DOHH2 (cell line): Measurements from ENCODE around the gene ARL5A.

Experiments used
- H3F3A ChIP-seq: fragments of 200-600 bp; sonication (generic), shearing (Covaris generic); 2 replicates; pipeline ENCODE4 v1.6.0; 2016; ENCODE audit warnings: antibody characterized with exemption, mild to moderate bottlenecking; ENCODE audit not compliant: control insufficient read depth, insufficient read depth
- H3K27ac ChIP-seq: fragments of 200-600 bp; sonication (generic); 2 replicates; pipeline ENCODE4 v1.5.1; 2014; ENCODE audit warnings: low read depth, mild to moderate bottlenecking, low read length, moderate library complexity
- H3K27me3 ChIP-seq: fragments of 200-600 bp; sonication (generic); 2 replicates; pipeline ENCODE4 v1.6.1; 2014; ENCODE audit warnings: mild to moderate bottlenecking, low read length, mixed read lengths; ENCODE audit not compliant: control insufficient read depth
- H3K36me3 ChIP-seq: fragments of 200-600 bp; sonication (generic); 2 replicates; pipeline ENCODE4 v1.6.1; 2014; ENCODE audit warnings: mild to moderate bottlenecking, low read length, moderate library complexity, mixed read lengths; ENCODE audit not compliant: control insufficient read depth
- H3K4me1 ChIP-seq: fragments of 200-600 bp; sonication (generic); 2 replicates; pipeline ENCODE4 v1.6.1; 2014; ENCODE audit warnings: mild to moderate bottlenecking, low read length, mixed read lengths; ENCODE audit not compliant: control insufficient read depth
- H3K4me2 ChIP-seq: fragments of 200-600 bp; sonication (generic); 2 replicates; pipeline ENCODE4 v1.6.0; 2014; ENCODE audit warnings: mild to moderate bottlenecking, low read length, moderate library complexity
- H3K4me3 ChIP-seq: fragments of 200-600 bp; sonication (generic); 2 replicates; pipeline ENCODE4 v1.5.1; 2014; ENCODE audit warnings: mild to moderate bottlenecking, low read length, mixed read lengths
- H3K79me2 ChIP-seq: fragments of 200-600 bp; sonication (generic); 2 replicates; pipeline ENCODE4 v1.6.1; 2014; ENCODE audit warnings: mild to moderate bottlenecking, low read length, mixed read lengths; ENCODE audit not compliant: control insufficient read depth
- H3K9me2 ChIP-seq: fragments of 200-600 bp; sonication (generic); replicated peaks from 2 replicates; pipeline ENCODE4 v1.6.1; 2014; ENCODE audit warnings: mild to moderate bottlenecking, low read length, mixed read lengths; ENCODE audit not compliant: control insufficient read depth
- H3K9me3 ChIP-seq: fragments of 200-600 bp; sonication (generic); 2 replicates; pipeline ENCODE4 v1.6.1; 2014; ENCODE audit warnings: antibody characterized with exemption, low read length, mixed read lengths; ENCODE audit not compliant: control insufficient read depth, insufficient read depth
- H4K20me1 ChIP-seq: fragments of 200-600 bp; sonication (generic); 2 replicates; pipeline ENCODE4 v1.6.0; 2014; ENCODE audit warnings: low read depth, mild to moderate bottlenecking, antibody characterized with exemption, low read length, moderate library complexity; ENCODE audit not compliant: control insufficient read depth, insufficient read depth
- EZH2phosphoT487 ChIP-seq: fragments of 200-600 bp; sonication (generic); IDR thresholded peaks from 2 replicates; pipeline ENCODE4 v1.6.1; 2017; ENCODE audit warnings: borderline replicate concordance, mild to moderate bottlenecking, antibody characterized with exemption, low read length, moderate library complexity, mixed read lengths
- TF ChIP-seq, protein P1 (sequence below): fragments of 200-600 bp; sonication (generic); IDR thresholded peaks from one replicate; pipeline ENCODE4 v1.5.1; 2014; ENCODE audit warnings: antibody characterized with exemption, mild to moderate bottlenecking, low read depth, low read length; ENCODE audit not compliant: poor library complexity, severe bottlenecking

Gene ARL5A

GRCh38 chr2:151827564-151828142 is 568 bp downstream of the ARL5A start:
- peak overlapping the region; percentile 87 for H3K4me3 ChIP-seq
- H3K4me1 ChIP-seq, result peaks cover 31% of the 10 kb centered on the region
- TF ChIP-seq, protein P1, sequence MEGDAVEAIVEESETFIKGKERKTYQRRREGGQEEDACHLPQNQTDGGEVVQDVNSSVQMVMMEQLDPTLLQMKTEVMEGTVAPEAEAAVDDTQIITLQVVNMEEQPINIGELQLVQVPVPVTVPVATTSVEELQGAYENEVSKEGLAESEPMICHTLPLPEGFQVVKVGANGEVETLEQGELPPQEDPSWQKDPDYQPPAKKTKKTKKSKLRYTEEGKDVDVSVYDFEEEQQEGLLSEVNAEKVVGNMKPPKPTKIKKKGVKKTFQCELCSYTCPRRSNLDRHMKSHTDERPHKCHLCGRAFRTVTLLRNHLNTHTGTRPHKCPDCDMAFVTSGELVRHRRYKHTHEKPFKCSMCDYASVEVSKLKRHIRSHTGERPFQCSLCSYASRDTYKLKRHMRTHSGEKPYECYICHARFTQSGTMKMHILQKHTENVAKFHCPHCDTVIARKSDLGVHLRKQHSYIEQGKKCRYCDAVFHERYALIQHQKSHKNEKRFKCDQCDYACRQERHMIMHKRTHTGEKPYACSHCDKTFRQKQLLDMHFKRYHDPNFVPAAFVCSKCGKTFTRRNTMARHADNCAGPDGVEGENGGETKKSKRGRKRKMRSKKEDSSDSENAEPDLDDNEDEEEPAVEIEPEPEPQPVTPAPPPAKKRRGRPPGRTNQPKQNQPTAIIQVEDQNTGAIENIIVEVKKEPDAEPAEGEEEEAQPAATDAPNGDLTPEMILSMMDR, result no peak
- no peak for TF ChIP-seq EZH2phosphoT487
- H3F3A ChIP-seq, result no peaks in the 10 kb centered on the region
- no peaks in the 10 kb centered on the region for H3K27me3 ChIP-seq
- peak overlapping the region; percentile 75 for H3K4me2 ChIP-seq
- H3K27ac ChIP-seq, result peak overlapping the region; percentile 46
- H3K9me2 ChIP-seq, result no peaks in the 10 kb centered on the region
- H3K36me3 ChIP-seq, result peaks cover 21% of the 10 kb centered on the region
- peaks cover 56% of the 10 kb centered on the region for H3K79me2 ChIP-seq
- 0 out of 2 replicates have a peak, but pooled peaks cover 6% of the 10 kb centered on the region for H4K20me1 ChIP-seq
- no peaks in the 10 kb centered on the region for H3K9me3 ChIP-seq

GRCh38 chr2:151826737-151827157 is 1.5 kb downstream of the ARL5A start:
- Histone ChIP-seq H3K27ac (no peak overlapping the region), H3K9me2 (no peaks in the 10 kb centered on the region), H3F3A (no peaks in the 10 kb centered on the region), H3K4me2 (peak overlapping the region; percentile 75), H3K79me2 (peaks cover 65% of the 10 kb centered on the region), H3K36me3 (peaks cover 25% of the 10 kb centered on the region), H4K20me1 (0 out of 2 replicates have a peak, but pooled peaks cover 6% of the 10 kb centered on the region), H3K9me3 (no peaks in the 10 kb centered on the region), H3K4me3 (peak overlapping the region; percentile 87), H3K27me3 (no peaks in the 10 kb centered on the region), H3K4me1 (peaks cover 31% of the 10 kb centered on the region)
- TF ChIP-seq, protein P1, result no peak
- TF ChIP-seq EZH2phosphoT487, result no peak

GRCh38 chr2:151824886-151825285 is 3.3 kb downstream of the ARL5A start:
- TF ChIP-seq EZH2phosphoT487, result no peak
- TF ChIP-seq, protein P1, result no peak
- Histone ChIP-seq H3K4me1 (peaks cover 31% of the 10 kb centered on the region), H3K9me2 (no peaks in the 10 kb centered on the region), H3K4me2 (no peak overlapping the region), H3K36me3 (peaks cover 29% of the 10 kb centered on the region), H3F3A (no peaks in the 10 kb centered on the region), H3K27ac (no peak overlapping the region), H3K4me3 (no peak overlapping the region), H3K9me3 (no peaks in the 10 kb centered on the region), H3K79me2 (peaks cover 83% of the 10 kb centered on the region), H4K20me1 (0 out of 2 replicates have a peak, but pooled peaks cover 6% of the 10 kb centered on the region), H3K27me3 (no peaks in the 10 kb centered on the region)
